ENCODE data around the gene CFAP74. TPM values are rescaled to one million over a fixed set of nuclear protein-coding genes. Genes with fewer than 3 reads are reported as not detected.

Gene CFAP74
- total and polyA plus RNA-seq, 9 of the 15 experiments (the other 6 are each of a cell fraction or from before 2014, with no cell fraction given), result 0.03 to 0.15 (median 0.05) TPM; not detected in 6

DNA sequence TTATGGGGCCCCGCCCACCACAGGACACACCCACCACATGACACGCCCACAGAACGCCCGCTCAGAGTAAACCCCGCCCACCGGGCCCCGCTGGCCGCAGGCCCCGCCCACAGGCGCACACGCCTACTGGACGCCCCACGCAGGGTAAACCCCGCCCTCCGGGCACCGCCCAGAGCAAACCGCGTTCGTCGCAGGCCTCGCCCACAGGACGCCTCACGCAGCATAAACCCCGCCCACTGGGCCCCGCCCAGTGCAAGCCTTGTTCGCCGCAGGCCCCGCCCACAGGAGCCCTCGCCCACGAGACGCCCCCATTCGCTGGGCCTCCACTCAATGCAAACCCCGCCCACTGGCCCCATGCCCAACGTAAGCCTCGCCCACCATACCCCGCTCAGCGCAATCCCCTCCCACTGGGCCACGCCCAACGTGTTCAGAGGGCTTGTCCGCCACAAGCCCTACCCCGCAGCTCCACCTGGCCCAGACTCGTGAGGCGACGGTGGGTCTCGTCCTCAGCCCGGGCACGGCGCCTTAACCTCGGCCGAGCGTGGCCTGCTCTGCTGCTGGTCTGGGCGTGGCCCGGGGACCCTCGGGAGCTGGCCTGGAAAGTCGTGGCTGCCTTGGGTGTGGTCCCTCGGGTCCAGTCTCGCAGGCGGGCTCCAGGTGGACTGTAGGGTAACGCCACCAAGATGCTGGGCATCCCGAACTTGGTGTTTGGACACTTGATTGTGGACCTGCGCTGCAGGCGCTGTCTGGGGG lies 84.1 kb downstream of the CFAP74 start (continued):
- TF ChIP-seq, protein P1, sequence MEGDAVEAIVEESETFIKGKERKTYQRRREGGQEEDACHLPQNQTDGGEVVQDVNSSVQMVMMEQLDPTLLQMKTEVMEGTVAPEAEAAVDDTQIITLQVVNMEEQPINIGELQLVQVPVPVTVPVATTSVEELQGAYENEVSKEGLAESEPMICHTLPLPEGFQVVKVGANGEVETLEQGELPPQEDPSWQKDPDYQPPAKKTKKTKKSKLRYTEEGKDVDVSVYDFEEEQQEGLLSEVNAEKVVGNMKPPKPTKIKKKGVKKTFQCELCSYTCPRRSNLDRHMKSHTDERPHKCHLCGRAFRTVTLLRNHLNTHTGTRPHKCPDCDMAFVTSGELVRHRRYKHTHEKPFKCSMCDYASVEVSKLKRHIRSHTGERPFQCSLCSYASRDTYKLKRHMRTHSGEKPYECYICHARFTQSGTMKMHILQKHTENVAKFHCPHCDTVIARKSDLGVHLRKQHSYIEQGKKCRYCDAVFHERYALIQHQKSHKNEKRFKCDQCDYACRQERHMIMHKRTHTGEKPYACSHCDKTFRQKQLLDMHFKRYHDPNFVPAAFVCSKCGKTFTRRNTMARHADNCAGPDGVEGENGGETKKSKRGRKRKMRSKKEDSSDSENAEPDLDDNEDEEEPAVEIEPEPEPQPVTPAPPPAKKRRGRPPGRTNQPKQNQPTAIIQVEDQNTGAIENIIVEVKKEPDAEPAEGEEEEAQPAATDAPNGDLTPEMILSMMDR (IDR thresholded peaks at IDR 0.05 in 2 of 3, conservative IDR thresholded peaks at IDR 0.05 in 1 of 3; ENCODE audit: insufficient read depth in 2 of 3, low read depth in 1 of 3, low read length in 3 of 3), result no peak; a peak in 1 of 6 replicates
- TF ChIP-seq CCNT2 (IDR thresholded peaks at IDR 0.05; ENCODE audit: borderline replicate concordance, extremely low read depth, insufficient read length, low read depth, low read length), result peak; percentile 98
- TF ChIP-seq NUFIP1 (IDR thresholded peaks at IDR 0.05; ENCODE audit: partially characterized antibody), result no peak
- no peak for TF ChIP-seq SMARCA4 (IDR thresholded peaks at IDR 0.05)
- no peak for TF ChIP-seq SAFB2 (IDR thresholded peaks at IDR 0.05; ENCODE audit: borderline replicate concordance, low read depth, low read length, severe bottlenecking)
- no peak for TF ChIP-seq CBX2 (IDR thresholded peaks at IDR 0.05; ENCODE audit: insufficient read depth, low read length, poor library complexity, severe bottlenecking)
- TF ChIP-seq KHSRP (IDR thresholded peaks at IDR 0.05), result no peak
- TF ChIP-seq, protein P2, sequence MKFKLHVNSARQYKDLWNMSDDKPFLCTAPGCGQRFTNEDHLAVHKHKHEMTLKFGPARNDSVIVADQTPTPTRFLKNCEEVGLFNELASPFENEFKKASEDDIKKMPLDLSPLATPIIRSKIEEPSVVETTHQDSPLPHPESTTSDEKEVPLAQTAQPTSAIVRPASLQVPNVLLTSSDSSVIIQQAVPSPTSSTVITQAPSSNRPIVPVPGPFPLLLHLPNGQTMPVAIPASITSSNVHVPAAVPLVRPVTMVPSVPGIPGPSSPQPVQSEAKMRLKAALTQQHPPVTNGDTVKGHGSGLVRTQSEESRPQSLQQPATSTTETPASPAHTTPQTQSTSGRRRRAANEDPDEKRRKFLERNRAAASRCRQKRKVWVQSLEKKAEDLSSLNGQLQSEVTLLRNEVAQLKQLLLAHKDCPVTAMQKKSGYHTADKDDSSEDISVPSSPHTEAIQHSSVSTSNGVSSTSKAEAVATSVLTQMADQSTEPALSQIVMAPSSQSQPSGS (CRISPR knock-in tag; IDR thresholded peaks at IDR 0.05), result no peak
- TF ChIP-seq RFX7 (CRISPR knock-in tag; IDR thresholded peaks at IDR 0.05), result no peak
- TF ChIP-seq RBM22 (IDR thresholded peaks at IDR 0.05; ENCODE audit: low read depth, low read length, poor library complexity, severe bottlenecking), result no peak
- TF ChIP-seq KLF13 (tag; IDR thresholded peaks at IDR 0.05; ENCODE audit: borderline replicate concordance, low read depth), result 0 out of 2 replicates have a peak, but pooled peaks have one; percentile 24
- no peak for TF ChIP-seq BRF1 (IDR thresholded peaks at IDR 0.05; ENCODE audit: borderline replicate concordance, extremely low read depth, insufficient read length)
- TF ChIP-seq ZKSCAN1 (IDR thresholded peaks at IDR 0.05; ENCODE audit: low read depth, low read length), result no peak
- TF ChIP-seq, protein P3, sequence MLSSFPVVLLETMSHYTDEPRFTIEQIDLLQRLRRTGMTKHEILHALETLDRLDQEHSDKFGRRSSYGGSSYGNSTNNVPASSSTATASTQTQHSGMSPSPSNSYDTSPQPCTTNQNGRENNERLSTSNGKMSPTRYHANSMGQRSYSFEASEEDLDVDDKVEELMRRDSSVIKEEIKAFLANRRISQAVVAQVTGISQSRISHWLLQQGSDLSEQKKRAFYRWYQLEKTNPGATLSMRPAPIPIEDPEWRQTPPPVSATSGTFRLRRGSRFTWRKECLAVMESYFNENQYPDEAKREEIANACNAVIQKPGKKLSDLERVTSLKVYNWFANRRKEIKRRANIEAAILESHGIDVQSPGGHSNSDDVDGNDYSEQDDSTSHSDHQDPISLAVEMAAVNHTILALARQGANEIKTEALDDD (IDR thresholded peaks at IDR 0.05), result no peak
- TF ChIP-seq, protein P4, sequence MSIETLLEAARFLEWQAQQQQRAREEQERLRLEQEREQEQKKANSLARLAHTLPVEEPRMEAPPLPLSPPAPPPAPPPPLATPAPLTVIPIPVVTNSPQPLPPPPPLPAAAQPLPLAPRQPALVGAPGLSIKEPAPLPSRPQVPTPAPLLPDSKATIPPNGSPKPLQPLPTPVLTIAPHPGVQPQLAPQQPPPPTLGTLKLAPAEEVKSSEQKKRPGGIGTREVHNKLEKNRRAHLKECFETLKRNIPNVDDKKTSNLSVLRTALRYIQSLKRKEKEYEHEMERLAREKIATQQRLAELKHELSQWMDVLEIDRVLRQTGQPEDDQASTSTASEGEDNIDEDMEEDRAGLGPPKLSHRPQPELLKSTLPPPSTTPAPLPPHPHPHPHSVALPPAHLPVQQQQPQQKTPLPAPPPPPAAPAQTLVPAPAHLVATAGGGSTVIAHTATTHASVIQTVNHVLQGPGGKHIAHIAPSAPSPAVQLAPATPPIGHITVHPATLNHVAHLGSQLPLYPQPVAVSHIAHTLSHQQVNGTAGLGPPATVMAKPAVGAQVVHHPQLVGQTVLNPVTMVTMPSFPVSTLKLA (conservative IDR thresholded peaks at IDR 0.05), result peak; percentile 79 to 85
- no peak for TF ChIP-seq NFRKB (IDR thresholded peaks at IDR 0.05; ENCODE audit: low read depth)
- TF ChIP-seq ETV6 (IDR thresholded peaks at IDR 0.05; ENCODE audit: borderline replicate concordance in 1 of 2, low read depth in 2 of 2, low read length in 1 of 2), result no peak
- no peak for TF ChIP-seq ETV6 (CRISPR knock-in tag; IDR thresholded peaks at IDR 0.05; ENCODE audit: borderline replicate concordance)
- no peak for TF ChIP-seq ZBTB1 (CRISPR knock-in tag; IDR thresholded peaks at IDR 0.05; ENCODE audit: borderline replicate concordance, low read depth)
- TF ChIP-seq ZNF384 (IDR thresholded peaks at IDR 0.05; ENCODE audit: low read depth, low read length), result no peak
